Muscle of back (tissue), 11 donors: ENCODE results near the gene RUNX2. TPM values are rescaled to one million over a fixed set of nuclear protein-coding genes. Genes with fewer than 3 reads are reported as not detected.

Source experiments
- DNase-seq, 3 donors: peaks; one replicate each; pipeline versions ENCODE4 v3.0.0 to v3.0.0-alpha.2; 2013
- polyA plus RNA-seq, 10 donors: library from polyadenylated mRNA; unstranded; fragments of 120-200 nt; gene quantifications; one replicate each; pipeline ENCODE4 v1.2.1, GENCODE V29; 2013; ENCODE audit not compliant: insufficient read length in 10 of 10

Gene RUNX2
- polyA plus RNA-seq, 10 donors: 0.45 to 3.0 (median 0.83) TPM

DNA sequence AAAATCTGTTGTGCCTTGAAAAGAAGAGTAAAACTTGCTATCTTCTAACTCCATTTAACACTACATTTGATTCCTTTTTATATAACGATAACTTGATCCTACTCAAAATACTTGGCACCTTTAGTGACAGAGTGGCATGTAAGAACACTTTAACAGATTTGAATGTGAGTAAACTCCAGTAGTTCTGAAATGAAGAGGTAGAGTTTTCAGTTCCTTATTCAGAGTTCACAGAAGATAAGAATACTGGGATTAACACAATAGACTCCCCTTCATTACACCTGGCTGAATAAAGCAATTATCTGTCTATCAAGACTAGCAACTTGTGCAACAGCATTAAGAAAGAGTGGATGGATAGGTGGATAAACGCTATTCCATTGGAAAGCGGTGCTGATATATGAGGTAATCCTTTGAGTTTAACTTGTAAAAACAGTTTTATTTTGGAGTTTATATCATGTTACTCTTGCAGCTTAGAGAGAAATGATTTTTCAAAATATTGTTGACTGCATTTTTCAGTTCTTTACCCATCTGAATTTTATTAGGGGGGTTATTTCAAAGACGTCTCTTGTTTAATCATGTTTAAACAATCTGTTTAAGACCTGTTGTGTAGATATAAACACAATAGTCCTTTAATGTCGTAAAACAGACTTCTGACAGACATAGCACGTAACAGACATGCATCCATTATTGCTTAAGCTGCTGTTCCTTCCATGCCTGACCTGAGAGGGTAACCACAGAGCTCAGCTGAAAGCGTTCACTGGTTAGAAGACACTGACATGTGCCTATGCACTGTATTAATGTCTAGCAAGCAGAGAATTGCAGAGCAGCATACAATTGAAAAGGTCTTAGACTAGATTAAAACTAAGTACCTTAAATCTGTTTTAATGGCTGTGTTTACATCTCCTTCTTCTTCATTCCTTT lies 152.0 kb downstream of the RUNX2 start:
- peak in 1 of 3 donors; percentile 47 for DNase-seq

DNA sequence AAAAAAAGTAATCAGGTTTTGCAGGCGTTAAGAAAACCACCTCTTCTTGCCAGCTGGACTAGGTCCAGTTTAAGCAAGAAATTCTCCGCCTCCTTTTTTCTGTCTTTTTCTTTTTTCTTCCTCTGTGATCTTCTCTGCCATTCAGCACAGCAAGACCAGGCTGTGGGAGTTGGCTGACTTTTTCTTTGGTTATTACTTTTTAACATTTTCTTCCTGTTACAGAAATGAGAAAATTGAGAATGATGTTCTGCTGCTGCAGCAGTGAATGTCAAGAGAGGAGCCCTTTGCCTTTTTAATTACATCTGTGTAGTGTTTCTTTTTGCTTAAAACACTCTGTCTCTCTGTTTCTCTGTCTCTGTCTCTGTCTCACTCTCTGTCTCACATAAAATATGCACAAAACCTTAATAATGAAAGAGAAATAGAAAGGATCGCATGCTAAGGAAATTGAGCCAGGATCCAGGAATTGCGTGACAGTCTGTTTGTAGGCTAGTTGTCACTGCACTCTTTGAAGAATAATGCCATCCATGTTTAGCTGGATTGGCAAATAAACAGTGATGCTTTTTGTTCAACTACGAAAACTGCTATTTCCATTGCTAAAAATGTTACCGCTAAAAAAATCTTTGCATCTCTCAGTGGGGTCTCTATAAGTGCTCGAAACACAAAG lies 152.8 kb downstream of the RUNX2 start:
- DNase-seq: peak in 1 of 3 donors; percentile 51

DNA sequence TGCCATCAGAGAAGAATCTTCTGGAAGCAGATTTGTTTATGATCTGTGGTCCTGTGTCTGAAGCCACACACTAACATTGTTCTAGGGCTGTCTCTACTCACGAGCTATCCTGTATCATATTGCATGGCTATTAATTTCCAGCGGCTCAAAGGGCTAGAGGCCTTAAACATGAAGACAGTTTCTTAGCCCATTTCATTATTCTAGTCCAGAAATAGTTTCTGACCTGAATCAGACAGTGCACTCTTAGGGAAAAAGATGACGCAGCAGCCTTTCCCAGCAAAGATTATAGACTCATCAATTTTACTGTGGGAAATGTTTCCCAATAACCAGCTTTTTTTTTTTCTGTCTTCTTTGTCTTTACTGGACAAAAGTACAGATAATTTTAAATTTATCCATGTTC lies 154.9 kb downstream of the RUNX2 start:
- peak in 2 of 3 donors; percentile 56 to 92 for DNase-seq

DNA sequence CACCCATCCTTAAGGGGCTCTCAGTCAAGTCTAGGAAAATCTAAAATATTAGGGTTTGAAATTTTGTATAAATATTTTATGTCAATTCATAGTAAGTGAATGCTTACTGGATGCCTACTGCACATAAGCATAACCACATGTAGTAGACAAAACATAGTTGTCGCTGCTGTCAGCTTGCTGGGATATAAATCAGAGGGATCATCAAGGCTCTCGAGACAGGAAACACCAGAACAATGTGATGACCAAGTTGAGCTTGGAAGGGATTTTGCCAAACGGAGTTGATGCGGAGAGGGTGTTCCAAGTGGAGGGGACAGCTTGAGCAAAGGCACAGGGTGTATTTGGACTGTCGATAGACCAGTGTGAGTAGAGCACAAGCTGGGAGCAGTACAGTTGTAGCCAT lies 155.4 kb downstream of the RUNX2 start:
- peak in 1 of 3 donors; percentile 65 for DNase-seq

DNA sequence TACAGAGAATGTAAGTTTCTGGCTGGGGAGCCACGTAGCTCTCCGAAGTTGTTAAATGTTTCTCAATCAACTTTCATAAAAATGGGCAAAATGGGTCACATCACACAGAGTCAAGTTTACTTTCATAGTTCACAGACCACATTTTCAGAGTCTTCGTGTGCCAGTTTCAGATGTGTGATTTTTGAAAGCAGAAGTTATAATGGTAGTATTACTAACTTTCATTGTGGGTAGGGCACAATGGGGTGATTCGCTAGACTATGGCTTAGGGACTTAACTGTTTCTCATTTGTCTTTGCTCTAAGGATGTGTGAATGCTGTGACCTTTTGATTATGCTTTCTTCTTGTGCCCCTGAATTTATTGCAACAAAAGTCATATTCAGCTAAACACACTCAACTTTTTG lies 158.6 kb downstream of the RUNX2 start:
- DNase-seq: no peak

DNA sequence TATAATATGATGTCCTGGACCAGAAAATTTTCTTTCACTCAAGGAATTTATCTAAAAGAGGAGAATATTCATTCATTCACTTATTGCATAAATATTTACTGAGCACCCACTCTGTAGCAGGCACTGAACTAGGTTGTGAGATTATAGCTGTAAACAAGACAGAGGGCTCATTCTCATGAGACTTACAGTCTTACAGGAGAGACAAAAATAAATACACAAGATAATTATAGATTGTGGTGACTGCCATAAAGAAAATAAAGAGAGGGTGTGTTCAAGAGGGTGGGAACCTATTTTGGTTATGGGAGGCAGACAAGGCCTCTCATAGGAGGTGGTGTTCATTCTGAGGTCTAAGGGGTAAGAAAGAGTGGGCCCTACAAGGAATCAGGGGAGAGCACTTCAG lies 159.5 kb downstream of the RUNX2 start:
- no peak for DNase-seq

DNA sequence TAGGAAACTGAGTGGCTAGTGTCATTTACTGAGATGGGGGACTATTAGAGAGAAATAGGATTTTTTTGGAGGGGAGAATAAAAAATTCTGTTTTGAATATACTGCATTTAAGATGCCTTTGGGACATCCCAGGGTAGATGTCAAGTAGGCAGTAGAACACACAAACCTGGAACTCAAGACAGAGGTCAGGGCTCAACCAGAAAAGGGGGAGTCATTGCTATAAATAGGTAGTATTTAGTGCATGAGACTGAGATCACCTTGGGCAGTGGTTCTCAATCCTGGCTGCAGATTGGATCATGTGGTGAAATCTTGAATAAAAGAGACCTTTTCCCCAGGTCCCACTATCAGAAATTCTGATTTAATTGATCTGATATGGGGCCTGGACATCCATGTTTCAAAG lies 160.1 kb downstream of the RUNX2 start:
- DNase-seq: no peak

DNA sequence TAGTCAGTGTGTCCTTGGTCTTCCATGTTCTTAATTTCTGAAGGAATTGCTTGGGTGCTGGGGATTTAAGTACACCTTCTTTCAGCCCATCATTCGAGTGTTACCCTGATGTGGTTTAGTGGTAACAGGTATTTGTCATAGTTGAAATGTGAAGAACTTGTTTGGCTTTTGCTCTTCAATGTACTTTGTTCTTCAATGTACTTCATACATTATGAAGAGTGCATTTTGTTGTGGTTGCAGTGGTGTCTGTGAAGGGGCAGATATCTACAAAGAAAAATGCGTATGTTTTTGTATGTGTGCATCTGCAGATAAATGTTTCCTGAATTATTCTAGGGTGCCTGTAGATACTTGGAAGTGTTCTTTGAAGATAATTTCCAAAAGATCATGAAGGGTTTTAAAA lies 160.8 kb downstream of the RUNX2 start:
- no peak for DNase-seq

DNA sequence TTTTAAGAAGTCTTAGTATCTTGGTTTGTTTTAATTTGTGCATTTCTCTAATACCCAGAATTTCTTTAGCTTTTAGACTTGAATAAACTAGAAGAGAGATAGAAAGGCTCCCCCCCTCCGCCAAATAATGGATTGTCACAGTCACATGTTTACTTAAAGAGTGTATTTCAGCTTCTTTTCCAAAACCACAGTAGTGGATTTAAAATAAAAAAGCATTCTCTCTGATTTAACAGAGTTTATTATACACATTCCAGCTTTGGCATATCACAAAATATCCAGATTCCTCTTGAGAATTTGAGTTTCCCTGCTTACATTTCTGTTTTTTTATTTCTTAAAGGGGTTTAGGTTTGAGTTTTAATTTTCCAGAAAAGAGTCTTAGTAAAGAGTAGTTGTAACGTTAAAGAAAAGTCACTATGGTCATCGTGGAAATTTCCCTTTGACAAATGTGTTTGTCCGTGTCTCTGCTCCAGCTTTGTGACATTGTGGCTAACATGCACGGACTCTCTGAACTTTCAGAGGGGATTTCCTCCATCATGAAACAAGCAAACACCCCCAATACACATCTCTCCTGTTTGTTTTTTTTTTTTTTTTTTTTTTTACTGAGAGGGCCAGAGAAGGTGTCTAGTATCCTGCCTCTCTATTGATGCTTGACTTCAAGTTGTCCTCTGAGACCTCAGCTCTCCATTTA lies 163.1 kb downstream of the RUNX2 start:
- DNase-seq: no peak

DNA sequence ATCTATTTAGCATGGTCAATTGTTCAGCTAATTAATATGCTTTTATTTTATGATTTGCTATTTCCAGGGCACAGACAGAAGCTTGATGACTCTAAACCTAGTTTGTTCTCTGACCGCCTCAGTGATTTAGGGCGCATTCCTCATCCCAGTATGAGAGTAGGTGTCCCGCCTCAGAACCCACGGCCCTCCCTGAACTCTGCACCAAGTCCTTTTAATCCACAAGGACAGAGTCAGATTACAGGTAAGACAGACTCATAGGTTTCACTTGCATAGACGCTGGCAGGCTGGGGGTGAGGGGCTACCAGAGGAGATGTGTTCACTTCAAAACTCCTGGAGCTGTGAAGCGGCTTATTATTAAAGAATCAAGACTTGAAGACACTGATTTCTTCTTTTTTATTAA lies 163.7 kb downstream of the RUNX2 start:
- DNase-seq: no peak

DNA sequence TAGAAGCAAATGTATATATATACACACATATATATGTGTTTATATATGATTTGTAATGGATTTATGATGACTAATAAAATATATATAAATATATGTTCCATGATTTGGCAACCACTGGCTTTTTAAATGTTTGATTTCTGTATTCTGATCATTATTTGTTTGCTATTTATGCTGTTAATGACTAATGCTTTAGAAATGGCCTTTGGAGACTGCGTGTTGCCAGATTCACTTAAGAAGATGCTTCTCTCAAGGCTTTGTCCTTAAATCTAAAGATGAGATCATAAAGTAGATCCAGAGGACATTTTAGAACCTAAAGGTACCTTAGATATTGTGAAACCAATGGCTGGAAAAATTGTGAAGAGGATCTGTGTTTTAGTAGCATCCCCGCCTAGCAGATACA lies 165.6 kb downstream of the RUNX2 start:
- DNase-seq: peak in 1 of 3 donors; percentile 26

DNA sequence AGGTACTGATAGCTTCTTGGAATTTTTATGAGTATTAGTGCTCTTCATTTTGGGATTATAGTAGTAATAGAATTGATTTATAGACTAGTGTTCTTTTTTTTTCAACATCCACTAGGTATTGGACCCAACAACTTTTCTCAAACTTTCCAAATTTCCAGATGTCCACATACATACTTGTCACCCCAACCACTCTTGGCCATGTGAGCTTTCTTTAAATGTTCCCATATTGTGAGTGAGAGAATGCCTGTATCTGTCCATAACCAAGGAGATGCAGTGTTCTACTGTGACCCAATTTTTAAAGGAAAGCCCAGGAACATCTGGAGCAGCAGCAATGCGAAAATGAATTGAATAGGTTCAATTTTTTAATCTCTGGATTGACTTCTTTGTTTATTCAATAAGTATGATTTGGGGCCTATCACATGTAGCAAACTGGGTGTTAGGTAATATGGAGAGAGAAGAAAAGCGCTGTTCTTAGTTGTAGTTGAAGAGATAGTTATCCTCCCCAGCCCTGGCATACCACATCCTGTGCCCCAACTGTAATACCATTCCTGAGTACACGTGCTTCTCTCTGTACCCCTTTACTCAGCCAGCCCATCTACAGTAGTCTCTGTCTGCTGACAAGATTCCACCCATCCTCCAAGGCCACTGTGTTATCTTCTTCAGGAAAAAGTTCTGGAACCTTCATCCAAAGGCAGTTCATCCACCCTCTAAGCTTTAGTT lies 166.4 kb downstream of the RUNX2 start:
- peak in 1 of 3 donors; percentile 54 for DNase-seq

DNA sequence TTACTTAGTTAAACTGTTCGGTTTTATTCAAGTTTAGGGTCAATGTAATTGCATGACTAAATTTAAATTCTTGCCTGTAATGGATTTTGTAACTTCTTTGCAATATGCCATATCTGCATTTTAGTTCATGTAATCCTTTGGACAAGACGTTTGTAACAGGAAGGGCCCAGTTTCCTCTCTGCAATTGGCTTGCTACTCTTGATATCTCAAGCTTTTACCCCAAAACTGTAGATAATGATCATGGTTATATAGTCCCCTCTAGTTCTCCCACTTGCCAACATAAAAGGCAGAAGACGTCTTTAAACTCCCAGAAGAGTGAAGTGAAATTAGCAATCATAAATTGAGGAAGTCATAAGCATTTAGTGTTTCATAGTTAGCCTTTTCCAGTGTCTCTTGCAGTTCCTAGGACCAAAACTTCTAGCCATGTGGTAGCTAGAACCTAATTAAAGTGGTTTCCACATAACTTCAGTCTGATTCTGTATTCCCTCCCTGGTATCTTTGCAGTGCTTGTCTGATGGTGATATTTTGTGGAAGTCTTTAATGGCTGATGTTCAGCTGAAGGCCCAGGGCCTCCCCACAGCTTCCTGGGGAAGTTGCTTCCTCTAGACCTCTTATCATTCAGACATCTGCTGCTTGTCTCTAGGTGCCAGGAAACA lies 167.4 kb downstream of the RUNX2 start:
- no peak for DNase-seq

DNA sequence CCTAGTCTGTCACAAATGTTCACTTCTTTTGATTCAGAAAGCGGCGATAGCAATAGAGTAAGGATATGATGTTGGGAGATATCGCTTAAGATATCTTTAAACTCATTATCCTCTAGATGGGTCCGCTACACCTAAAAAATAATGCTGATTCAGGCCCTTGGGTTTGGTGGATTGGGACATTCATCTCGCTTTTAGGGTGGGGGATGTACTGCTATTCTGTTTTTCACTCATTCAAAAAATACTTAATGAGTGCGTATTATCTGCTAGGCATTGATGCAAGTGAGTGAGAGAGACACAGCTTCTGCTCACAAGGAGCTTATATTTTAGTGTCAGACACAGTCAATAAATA lies 167.9 kb downstream of the RUNX2 start:
- DNase-seq: no peak

DNA sequence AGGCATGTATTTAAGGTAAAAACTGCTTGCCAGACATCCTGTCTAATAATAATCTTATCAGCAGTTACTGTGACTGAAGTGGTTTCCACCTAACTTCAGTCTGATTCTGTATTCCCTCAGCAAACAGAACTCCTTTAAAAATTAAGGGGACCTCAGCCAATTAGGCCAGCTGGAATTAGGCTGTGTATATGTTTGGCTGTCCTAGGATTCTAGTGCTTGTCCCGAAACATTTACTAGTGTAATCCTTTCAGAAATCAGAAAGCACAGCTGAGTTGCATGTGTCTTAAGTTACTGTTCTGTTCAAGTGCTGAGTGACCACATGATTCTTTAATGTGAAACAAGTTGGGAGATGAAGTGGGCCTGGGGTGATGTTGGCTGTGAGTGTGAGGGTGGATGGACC lies 170.5 kb downstream of the RUNX2 start:
- DNase-seq: peak in 2 of 3 donors; percentile 45 to 75

DNA sequence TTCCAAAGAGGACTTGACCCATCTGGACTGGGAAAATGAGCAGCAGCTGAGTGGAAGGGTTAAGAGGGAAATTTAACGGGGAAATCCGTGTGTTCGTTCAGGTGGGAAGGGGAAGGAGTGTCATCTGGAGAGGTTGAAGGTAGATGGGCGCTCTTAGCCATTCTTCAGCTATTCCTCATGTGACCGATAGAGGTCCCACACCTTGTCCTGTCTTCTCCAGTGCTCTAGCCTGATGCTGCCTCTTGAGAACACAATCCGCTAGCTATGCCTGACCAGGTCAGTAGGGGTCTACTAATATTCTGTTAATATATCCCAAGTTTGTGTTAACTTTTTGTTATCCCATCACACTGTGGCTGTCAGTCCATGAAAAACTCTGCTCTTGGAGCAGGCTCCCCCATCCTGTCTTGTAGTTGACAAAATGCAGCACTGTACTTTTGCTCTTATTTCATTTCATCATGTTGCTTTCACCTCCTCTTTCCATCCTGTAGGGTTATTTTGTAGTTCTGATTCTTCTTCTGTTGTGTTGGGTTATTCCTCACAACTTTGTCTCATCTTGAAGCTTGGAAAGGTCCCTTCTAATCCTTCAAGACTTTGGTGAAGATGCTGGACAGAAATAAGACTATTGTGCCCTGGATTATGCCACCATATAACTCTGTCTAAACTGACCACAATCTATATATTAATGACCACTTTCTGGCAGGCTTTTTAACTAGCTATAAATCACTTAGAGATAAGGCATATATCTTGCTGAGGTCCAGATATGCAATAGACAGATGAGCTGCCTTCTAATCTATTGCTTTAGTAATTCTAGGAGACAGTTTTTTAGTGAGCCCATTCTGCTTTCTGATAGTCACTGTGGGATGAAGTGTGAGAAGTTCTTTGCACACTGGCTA lies 173.0 kb downstream of the RUNX2 start:
- DNase-seq: no peak

DNA sequence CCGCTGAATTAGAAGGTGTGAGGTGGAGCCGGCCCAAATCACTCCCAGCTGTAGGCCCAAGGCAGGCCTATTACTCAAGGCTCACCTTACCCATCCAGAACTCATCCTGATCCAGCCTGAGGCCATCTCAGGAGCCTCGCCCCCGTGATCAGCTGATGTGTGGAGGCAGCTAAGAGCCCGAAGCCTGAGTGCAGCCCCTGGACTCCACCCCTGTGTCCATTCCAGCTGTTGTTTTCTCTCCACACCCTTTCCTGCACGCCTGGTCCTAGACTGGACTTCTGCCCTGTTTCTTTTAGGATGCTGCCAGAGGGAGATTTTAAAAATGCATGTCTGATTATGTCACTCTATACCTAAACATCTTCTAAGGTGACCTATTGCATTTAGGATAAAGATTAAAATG lies 174.3 kb downstream of the RUNX2 start:
- DNase-seq: no peak

DNA sequence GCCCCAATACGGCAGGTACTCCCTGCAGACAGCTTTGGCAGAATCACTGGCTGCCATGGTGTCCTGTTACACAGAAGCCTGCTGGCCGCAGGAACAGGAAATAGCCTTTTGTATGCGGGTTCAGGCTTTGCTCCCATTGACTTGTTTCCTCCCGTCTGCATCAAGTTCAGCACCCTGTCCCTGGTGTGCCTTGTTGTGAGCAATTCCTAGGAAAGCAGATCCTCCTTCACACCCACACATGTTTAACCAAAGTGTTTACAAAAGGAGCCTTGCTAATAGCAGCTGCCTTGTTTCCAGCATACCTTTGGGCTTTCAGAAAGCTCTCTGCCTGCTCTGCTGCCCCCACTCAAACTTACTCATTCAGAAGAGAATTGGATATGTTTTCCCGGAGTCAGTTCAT lies 176.8 kb downstream of the RUNX2 start:
- peak in 1 of 3 donors; percentile 36 for DNase-seq

DNA sequence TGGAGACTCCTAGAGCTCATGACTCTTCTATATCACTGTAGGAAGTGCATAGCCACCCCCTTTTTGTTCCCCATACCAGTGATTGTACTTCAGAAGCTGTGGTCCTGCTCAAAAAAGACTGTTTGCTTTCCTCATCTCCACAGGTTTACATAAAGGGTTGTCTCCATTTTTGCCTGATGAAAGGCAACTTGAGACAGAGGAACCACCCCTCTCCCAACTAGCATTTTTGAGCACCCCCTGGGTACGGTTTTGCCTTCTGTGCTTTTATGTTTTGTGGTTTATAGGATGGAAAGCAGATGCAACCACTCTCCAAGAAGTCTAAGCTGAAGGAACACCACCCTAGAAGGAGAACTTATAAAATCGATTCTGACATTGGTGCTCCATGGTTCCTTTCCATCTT lies 177.3 kb downstream of the RUNX2 start:
- no peak for DNase-seq

DNA sequence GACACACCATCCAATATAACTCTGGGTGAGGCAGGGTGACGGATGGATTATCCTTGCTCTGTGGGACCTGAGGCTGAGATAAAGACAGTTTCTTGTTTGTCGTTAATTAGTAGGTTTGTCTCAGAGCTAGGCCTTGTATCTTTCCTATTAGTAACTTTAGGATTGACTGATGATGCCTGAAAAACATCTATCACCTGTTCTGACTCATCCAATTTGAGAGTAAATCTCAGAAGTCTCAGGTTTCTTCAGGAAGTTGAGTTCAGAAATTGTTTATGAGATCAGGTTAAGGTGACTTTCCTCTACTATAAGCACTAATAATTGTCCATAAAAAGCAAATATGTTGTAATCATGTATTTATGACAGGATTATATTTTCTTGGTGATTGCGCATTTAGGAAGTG lies 179.1 kb downstream of the RUNX2 start:
- DNase-seq: no peak
